Retinal pigment epithelial cell (primary cell): ENCODE measurements around the gene PPP1R14C.

ENCODE experiments used
- DNase-seq: peaks from one replicate; pipeline ENCODE4 v3.0.0-alpha.2; 2010; ENCODE audit warnings: low read depth
- H3K4me3 ChIP-seq: 2 replicates; pipeline ENCODE4 v1.5.1; 2011; ENCODE audit warnings: mild to moderate bottlenecking, low read length, control low read depth, moderate library complexity
- TF ChIP-seq, protein P1 (sequence below): conservative IDR thresholded peaks from 2 replicates; pipeline ENCODE4 v1.5.1; 2011; ENCODE audit warnings: low read depth, low read length, control low read depth, inconsistent platforms

PPP1R14C gene

DNA sequence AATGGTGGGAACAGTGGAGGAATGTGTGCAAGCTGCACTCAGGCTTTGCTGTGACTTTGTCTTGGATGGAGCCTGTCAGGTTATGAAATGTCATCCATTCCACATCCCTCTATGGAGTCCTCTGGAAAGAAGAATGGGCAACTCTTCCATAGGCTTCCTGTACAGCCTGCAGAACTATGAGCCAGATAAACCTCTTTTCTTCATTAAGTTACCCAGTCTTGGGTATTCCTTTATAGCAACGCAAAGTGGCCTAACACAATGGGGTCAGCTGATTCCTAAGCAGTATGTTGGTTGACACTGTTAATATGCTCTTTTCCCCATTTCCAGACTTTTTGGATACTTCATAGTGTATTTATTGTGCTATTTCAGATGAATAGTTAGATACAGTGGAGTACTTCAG is 150.2 kb downstream of the PPP1R14C start:
- H3K4me3 ChIP-seq: no peak overlapping the region
- TF ChIP-seq, protein P1, sequence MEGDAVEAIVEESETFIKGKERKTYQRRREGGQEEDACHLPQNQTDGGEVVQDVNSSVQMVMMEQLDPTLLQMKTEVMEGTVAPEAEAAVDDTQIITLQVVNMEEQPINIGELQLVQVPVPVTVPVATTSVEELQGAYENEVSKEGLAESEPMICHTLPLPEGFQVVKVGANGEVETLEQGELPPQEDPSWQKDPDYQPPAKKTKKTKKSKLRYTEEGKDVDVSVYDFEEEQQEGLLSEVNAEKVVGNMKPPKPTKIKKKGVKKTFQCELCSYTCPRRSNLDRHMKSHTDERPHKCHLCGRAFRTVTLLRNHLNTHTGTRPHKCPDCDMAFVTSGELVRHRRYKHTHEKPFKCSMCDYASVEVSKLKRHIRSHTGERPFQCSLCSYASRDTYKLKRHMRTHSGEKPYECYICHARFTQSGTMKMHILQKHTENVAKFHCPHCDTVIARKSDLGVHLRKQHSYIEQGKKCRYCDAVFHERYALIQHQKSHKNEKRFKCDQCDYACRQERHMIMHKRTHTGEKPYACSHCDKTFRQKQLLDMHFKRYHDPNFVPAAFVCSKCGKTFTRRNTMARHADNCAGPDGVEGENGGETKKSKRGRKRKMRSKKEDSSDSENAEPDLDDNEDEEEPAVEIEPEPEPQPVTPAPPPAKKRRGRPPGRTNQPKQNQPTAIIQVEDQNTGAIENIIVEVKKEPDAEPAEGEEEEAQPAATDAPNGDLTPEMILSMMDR: no peak
- no peak for DNase-seq

- H3K4me3 ChIP-seq: no peak overlapping the region
- TF ChIP-seq, protein P1: no peak
- DNase-seq: peak; percentile 53
Measured at GRCh38 chr6:150293423-150294173, 150.8 kb downstream of the PPP1R14C start.

DNA sequence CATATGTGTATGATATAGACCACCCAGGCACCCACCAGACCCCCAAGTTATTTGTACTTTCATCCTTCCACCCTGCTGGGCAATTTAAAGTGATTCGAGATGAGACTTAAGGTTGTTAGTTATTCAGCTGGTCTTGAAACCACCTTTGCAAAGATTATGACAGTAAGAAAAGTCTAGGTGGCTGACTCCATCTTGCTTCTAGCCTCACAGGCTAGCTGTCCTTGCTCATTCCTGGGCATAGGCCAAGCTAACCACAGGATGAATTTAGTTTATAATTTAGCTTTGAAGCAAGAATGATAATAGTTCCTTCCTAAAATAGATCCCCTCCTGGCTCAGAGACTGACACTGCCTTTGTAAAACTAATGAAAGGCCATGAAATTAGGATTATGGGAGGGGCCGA is 154.0 kb downstream of the PPP1R14C start:
- TF ChIP-seq, protein P1: no peak
- no peak overlapping the region for H3K4me3 ChIP-seq

DNA sequence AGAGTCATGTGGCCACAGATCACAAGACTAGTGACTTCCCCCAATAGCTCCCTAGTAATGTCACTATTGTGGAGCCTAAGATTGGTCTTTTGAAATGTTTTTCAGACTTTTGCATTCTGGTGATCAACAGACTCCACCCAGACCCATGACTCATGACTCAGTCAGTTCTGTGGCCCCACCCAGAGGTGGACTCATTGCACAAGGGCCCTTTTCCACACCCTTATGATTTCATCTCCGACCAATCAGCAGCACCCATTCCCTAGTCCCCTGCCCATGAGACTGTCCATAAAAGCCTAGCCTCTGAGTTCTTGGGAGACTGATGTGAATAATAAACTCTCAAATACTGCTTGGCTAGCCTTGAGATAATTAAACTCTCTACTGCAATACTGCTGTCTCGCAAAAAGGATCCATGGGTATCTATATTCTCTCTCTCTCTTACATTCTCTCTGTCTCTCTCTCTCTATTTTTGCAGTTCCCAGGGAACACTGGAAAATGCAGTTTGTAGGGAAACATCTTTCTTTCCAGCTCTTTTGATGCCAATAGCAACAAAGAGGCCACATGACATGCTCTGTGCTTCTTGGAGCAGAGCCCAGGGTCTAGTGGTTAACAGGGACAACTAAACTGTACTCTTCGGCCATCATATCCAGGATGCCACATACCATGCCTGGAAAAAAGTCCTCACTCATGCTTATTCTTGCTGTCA is 154.6 kb downstream of the PPP1R14C start:
- H3K4me3 ChIP-seq: no peak overlapping the region
- TF ChIP-seq, protein P1: no peak
- no peak for DNase-seq

More for the DNA sequence above, 154.0 kb downstream of the PPP1R14C start:
- no peak for DNase-seq

- DNase-seq: no peak
- TF ChIP-seq, protein P1: no peak
- no peak overlapping the region for H3K4me3 ChIP-seq
Measured at GRCh38 chr6:150298030-150298380, 155.2 kb downstream of the PPP1R14C start.

DNA sequence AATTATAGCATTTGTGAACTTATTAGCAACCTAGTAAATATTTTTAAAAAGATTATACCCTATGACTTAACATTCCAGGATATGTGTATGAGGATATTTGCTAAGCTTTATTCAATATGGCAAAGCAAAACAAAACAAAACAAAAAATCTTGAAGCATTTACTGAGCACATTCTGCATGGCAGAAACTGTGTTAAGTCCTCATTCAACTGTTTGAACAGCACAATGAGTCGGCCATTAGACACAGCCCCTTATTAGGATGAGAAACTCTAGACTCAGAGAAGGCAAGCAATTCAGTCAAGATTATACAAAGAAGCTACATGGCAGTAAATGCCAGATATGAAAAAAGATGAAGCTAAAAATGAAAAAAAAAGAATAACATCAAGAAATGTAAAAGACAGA is 155.8 kb downstream of the PPP1R14C start:
- TF ChIP-seq, protein P1: no peak
- no peak overlapping the region for H3K4me3 ChIP-seq
- DNase-seq: no peak
